ENCODE data around the gene SYT17.

The SYT17 gene, protein sequence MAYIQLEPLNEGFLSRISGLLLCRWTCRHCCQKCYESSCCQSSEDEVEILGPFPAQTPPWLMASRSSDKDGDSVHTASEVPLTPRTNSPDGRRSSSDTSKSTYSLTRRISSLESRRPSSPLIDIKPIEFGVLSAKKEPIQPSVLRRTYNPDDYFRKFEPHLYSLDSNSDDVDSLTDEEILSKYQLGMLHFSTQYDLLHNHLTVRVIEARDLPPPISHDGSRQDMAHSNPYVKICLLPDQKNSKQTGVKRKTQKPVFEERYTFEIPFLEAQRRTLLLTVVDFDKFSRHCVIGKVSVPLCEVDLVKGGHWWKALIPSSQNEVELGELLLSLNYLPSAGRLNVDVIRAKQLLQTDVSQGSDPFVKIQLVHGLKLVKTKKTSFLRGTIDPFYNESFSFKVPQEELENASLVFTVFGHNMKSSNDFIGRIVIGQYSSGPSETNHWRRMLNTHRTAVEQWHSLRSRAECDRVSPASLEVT
- total RNA-seq = 0 reads per million in 3 donors

DNA sequence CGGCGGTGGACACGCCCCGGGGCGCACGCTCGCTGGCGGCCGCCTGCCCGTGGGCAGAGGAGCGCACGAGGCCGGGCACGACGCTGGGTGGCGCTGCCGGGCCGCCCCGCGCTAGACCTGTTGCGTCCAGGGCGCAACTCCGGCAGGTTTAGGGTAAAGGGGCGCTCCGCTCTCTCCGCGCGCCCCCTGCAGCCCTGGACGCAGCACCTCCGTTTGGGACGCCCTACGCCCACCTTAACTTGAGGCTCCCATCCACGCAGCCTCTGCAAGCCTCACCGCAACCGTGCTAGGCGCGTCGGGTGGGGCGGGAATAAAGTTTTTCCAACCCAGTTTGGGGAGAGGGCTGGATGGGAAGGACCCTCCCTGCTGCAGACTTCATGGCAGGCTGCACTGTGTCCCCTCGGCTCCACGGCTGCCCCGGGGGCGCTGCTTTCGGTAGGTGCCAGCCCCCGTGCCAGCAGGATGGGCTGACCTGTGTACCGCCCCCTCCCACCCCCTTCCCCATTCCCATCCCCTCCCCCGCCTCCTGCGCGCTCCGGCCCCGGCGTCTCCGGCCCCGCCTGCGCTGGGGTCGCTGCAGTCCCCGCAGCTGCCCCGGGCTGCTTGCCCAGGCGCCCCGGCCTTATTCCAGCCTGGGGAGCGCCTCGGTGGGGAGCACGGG is at the start of gene SYT17:
SYT17 (plus strand) TSS at position 531 of the 661 bp plus-strand sequence. CDS start 407 bp downstream, outside the sequence.
- Histone ChIP-seq H3K27me3 (replicated peaks; ENCODE audit: control insufficient read depth, insufficient read depth, low read length, poor library complexity, severe bottlenecking) (no peaks in the 10 kb centered on the region), H3K9me3 (ENCODE audit: control insufficient read depth, low read length) (no peaks in the 10 kb centered on the region), H3K4me3 (ENCODE audit: insufficient read depth, low read depth, low read length, poor library complexity, severe bottlenecking) (no peak within 1 kb of the TSS), H3K27ac (ENCODE audit: insufficient read depth, low read length, poor library complexity, severe bottlenecking) (no peak within 1 kb of the TSS), H3K36me3 (ENCODE audit: control insufficient read depth, insufficient read depth, low read length) (no peaks in the 10 kb centered on the region), H3K4me1 (ENCODE audit: control insufficient read depth, insufficient read depth, low read length, poor library complexity, severe bottlenecking) (no peaks in the 10 kb centered on the region)
- DNase-seq = no peak

DNA sequence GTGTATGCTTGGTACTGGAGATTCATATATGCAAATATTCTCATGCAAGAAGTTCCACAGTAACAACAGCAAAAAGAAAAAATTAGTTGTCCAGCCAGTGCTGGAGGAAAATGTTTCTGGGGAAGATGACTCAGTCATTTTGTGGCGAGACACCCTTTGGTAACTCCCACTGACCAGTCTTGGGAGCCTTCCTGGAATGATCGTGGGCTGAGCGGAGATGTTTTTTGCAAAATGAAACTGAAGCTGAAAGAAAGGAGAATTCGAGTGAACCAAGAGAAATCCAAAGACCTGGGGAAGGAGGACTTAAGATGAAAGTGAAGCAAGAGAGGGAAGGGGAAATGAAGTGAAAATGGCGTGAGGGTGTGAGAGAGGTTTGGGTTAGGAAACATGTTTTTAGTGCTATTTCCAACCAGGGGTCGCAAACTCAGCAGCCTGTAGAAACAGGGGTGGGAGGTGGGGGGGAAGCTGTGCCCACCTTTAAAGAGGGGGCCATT is 49.1 kb upstream of the SYT17 start:
- H3K4me1 ChIP-seq (ENCODE audit: control insufficient read depth, insufficient read depth, low read length, poor library complexity, severe bottlenecking) = no peaks in the 10 kb centered on the region
- no peak overlapping the region for H3K4me3 ChIP-seq (ENCODE audit: insufficient read depth, low read depth, low read length, poor library complexity, severe bottlenecking)
- H3K27me3 ChIP-seq (replicated peaks; ENCODE audit: control insufficient read depth, insufficient read depth, low read length, poor library complexity, severe bottlenecking) = peaks cover 5% of the 10 kb centered on the region
- no peaks in the 10 kb centered on the region for H3K36me3 ChIP-seq (ENCODE audit: control insufficient read depth, insufficient read depth, low read length)
- H3K9me3 ChIP-seq (ENCODE audit: control insufficient read depth, low read length) = no peaks in the 10 kb centered on the region
- DNase-seq = no peak
- H3K27ac ChIP-seq (ENCODE audit: insufficient read depth, low read length, poor library complexity, severe bottlenecking) = no peak overlapping the region

DNA sequence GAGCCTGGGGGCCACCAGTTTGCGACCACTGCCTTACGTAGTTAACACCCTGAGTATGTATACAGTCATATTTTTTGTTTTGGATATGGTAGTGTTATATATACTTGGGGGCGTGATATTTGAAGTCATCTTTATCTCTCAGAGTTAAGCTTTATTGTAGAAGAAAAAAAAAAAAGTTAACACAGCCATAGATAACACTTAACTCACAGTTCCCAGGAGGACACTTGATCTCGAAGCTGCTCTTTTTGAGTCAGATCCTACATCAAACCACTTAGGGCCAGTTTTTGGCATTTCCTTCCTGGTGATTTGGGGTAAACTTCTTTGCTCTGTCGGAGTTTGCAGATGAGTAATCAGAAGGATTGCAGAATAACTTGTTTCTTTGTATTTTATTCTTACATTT is 48.5 kb upstream of the SYT17 start:
- H3K4me3 ChIP-seq (ENCODE audit: insufficient read depth, low read depth, low read length, poor library complexity, severe bottlenecking) = no peak overlapping the region
- no peak for DNase-seq
- H3K36me3 ChIP-seq (ENCODE audit: control insufficient read depth, insufficient read depth, low read length) = no peaks in the 10 kb centered on the region
- no peaks in the 10 kb centered on the region for H3K9me3 ChIP-seq (ENCODE audit: control insufficient read depth, low read length)
- peaks cover under 1% of the 10 kb centered on the region for H3K27me3 ChIP-seq (replicated peaks; ENCODE audit: control insufficient read depth, insufficient read depth, low read length, poor library complexity, severe bottlenecking)
- no peaks in the 10 kb centered on the region for H3K4me1 ChIP-seq (ENCODE audit: control insufficient read depth, insufficient read depth, low read length, poor library complexity, severe bottlenecking)
- H3K27ac ChIP-seq (ENCODE audit: insufficient read depth, low read length, poor library complexity, severe bottlenecking) = no peak overlapping the region

DNA sequence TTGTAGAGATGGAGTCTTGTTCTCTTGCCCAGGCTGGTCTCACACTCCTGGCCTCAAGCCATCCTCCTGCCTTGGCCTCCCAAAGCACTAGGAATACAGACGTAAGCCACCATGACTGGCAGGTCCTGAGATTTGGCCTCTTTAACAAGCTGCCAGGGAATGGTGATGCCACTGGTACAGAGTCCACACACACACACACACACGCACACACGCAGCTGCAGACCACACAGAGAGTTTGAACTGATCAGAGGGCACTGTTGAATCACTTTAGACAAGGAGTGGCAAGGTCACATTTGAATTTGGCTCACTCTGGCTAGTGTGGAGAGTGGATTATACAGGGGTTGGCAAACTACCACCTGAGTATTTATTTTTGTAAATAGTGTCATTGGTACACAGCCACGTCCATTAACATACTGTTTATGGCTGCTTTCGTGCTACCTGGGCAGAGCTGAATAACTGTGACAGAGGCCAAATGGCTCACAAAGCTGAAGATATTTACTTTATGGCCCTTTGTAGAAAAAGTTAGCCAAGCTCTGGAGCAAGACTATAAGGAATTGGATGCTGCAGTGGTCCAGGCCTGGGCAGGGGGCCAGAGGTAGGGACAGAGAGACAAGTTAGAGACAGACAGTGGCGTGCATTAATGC is 44.4 kb upstream of the SYT17 start:
- Histone ChIP-seq H3K4me3 (ENCODE audit: insufficient read depth, low read depth, low read length, poor library complexity, severe bottlenecking) (no peak overlapping the region), H3K36me3 (ENCODE audit: control insufficient read depth, insufficient read depth, low read length) (no peaks in the 10 kb centered on the region), H3K27ac (ENCODE audit: insufficient read depth, low read length, poor library complexity, severe bottlenecking) (no peak overlapping the region), H3K9me3 (ENCODE audit: control insufficient read depth, low read length) (no peaks in the 10 kb centered on the region), H3K4me1 (ENCODE audit: control insufficient read depth, insufficient read depth, low read length, poor library complexity, severe bottlenecking) (no peaks in the 10 kb centered on the region), H3K27me3 (replicated peaks; ENCODE audit: control insufficient read depth, insufficient read depth, low read length, poor library complexity, severe bottlenecking) (no peaks in the 10 kb centered on the region)
- no peak for DNase-seq

DNA sequence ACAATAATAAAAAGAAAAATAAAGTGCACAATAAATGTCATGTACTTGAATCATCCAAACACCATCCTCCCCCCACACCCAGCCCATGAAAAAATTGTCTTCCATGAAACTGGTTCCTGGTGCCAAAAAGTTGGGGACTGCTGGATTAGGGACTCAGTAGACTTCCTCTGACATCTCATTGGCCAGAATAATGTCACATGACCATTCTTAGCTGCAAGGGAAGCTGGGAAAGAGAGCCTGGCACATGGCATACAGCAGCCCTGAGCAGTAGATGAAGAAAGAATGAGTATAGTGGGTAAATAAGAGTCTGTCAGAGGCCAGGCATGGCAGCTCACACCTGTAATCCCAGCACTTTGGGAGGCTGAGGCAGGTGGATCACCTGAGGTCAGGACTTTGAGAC is 41.7 kb upstream of the SYT17 start:
- Histone ChIP-seq H3K9me3 (ENCODE audit: control insufficient read depth, low read length) (no peaks in the 10 kb centered on the region), H3K4me3 (ENCODE audit: insufficient read depth, low read depth, low read length, poor library complexity, severe bottlenecking) (no peak overlapping the region), H3K4me1 (ENCODE audit: control insufficient read depth, insufficient read depth, low read length, poor library complexity, severe bottlenecking) (no peaks in the 10 kb centered on the region), H3K27ac (ENCODE audit: insufficient read depth, low read length, poor library complexity, severe bottlenecking) (no peak overlapping the region), H3K27me3 (replicated peaks; ENCODE audit: control insufficient read depth, insufficient read depth, low read length, poor library complexity, severe bottlenecking) (no peaks in the 10 kb centered on the region), H3K36me3 (ENCODE audit: control insufficient read depth, insufficient read depth, low read length) (no peaks in the 10 kb centered on the region)
- DNase-seq = no peak

DNA sequence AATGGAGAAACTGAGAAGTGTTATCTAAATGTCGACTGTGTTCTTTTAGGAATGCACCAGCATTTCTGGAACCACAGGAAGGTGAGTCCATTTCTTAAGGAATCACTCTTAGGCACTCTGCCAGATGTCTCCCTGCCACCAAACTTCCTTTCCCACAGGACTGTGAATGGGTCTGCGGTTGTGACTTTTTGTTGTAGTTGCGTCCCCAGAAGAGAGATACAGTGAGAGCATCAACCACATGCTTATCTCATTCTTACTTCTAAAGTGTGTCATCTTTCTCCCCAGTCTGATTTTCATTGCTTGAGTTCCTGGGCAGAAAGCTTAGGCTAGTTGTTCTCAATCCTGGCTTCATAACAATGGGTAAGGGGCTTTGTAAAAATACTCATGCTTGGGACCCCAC is 40.8 kb upstream of the SYT17 start:
- DNase-seq = no peak
- H3K36me3 ChIP-seq (ENCODE audit: control insufficient read depth, insufficient read depth, low read length) = no peaks in the 10 kb centered on the region

DNA sequence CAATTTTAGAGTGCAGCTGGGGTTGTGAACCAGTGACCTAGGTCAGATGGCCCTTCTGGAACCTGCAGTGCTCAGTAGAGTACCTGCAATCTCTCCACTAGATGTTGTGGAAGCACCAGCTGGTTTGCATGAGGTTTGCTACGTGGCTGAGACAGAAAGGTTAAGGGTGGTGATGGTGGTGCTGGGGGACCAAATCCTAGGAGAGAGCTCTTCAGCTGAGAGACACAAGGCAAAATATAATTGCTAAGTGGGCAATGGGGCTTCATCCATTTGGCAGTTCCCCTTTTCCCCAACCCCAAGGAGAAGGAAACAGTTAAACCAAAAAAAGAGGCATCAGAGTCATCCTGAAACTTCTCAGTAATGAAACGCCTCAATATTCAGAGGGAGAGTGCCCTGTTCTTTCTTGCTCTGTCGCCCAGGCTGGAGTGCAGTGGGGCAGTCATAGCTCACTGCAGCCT is 40.3 kb upstream of the SYT17 start:
- Histone ChIP-seq H3K27ac (ENCODE audit: insufficient read depth, low read length, poor library complexity, severe bottlenecking) (no peak overlapping the region), H3K9me3 (ENCODE audit: control insufficient read depth, low read length) (no peaks in the 10 kb centered on the region), H3K4me3 (ENCODE audit: insufficient read depth, low read depth, low read length, poor library complexity, severe bottlenecking) (no peak overlapping the region), H3K27me3 (replicated peaks; ENCODE audit: control insufficient read depth, insufficient read depth, low read length, poor library complexity, severe bottlenecking) (no peaks in the 10 kb centered on the region), H3K4me1 (ENCODE audit: control insufficient read depth, insufficient read depth, low read length, poor library complexity, severe bottlenecking) (no peaks in the 10 kb centered on the region), H3K36me3 (ENCODE audit: control insufficient read depth, insufficient read depth, low read length) (no peaks in the 10 kb centered on the region)
- DNase-seq = no peak

More for the DNA sequence above, 40.8 kb upstream of the SYT17 start:
- H3K27me3 ChIP-seq (replicated peaks; ENCODE audit: control insufficient read depth, insufficient read depth, low read length, poor library complexity, severe bottlenecking) = no peaks in the 10 kb centered on the region
- H3K4me3 ChIP-seq (ENCODE audit: insufficient read depth, low read depth, low read length, poor library complexity, severe bottlenecking) = no peak overlapping the region
- H3K9me3 ChIP-seq (ENCODE audit: control insufficient read depth, low read length) = no peaks in the 10 kb centered on the region
- H3K27ac ChIP-seq (ENCODE audit: insufficient read depth, low read length, poor library complexity, severe bottlenecking) = no peak overlapping the region
- no peaks in the 10 kb centered on the region for H3K4me1 ChIP-seq (ENCODE audit: control insufficient read depth, insufficient read depth, low read length, poor library complexity, severe bottlenecking)

DNA sequence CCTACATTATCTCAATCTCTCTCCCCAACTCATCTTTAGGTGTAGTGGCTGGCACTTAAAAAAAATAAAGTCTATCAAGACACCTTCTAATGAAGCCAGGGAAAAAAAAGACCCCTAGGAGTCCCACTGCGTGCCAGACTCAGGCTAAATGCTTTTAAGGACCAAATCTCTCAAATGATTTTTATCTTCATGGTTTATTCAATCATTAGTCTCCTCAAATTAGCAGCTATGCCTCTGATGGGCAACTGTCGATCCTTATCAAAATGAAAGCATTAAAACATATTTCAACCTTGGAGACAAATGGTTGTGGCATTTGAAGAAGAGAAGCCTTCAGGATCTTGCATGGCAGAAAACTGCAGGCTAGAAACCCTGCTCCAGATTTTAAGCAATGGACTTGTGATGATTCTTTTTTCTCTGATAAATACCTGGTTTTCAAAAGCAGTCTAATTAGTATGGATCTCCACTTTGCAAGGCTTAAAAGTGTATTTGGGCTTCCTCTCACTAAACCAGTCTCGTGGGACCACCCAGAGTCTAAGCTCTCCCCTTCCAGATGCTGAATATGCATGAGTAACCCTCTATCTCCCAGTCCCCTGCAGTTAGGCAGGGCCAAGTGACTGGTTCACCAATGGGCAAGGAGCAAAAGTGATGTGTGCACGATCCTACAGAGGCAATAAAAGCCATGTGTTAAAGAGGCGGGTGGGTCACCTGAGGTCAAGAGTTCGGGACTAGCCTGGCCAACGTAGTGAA is 39.4 kb upstream of the SYT17 start:
- no peaks in the 10 kb centered on the region for H3K4me1 ChIP-seq (ENCODE audit: control insufficient read depth, insufficient read depth, low read length, poor library complexity, severe bottlenecking)

DNA sequence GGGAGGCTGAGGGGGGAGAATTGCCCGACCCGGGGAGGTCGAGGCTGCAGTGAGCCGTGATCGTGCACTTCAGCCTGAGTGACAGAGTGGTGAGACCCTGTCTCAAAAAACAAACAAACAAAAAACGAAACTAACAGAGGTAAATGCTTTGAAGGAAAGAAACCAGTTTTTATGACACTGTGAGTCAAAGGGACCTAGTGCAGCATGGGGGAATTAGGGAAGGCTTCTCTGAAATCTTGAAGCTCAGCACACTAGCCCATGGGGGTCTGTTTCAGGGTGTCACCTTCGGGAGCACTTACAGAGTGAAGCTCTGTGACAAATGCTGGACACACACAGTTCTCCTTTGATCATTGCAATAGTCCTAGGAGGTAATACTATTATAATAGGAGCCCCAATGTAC is 37.7 kb upstream of the SYT17 start:
- H3K4me3 ChIP-seq (ENCODE audit: insufficient read depth, low read depth, low read length, poor library complexity, severe bottlenecking) = no peak overlapping the region
- H3K27ac ChIP-seq (ENCODE audit: insufficient read depth, low read length, poor library complexity, severe bottlenecking) = no peak overlapping the region
- no peaks in the 10 kb centered on the region for H3K27me3 ChIP-seq (replicated peaks; ENCODE audit: control insufficient read depth, insufficient read depth, low read length, poor library complexity, severe bottlenecking)
- DNase-seq = no peak
- no peaks in the 10 kb centered on the region for H3K9me3 ChIP-seq (ENCODE audit: control insufficient read depth, low read length)
- H3K4me1 ChIP-seq (ENCODE audit: control insufficient read depth, insufficient read depth, low read length, poor library complexity, severe bottlenecking) = no peaks in the 10 kb centered on the region
- H3K36me3 ChIP-seq (ENCODE audit: control insufficient read depth, insufficient read depth, low read length) = no peaks in the 10 kb centered on the region

More for the DNA sequence above, 39.4 kb upstream of the SYT17 start:
- Histone ChIP-seq H3K4me3 (ENCODE audit: insufficient read depth, low read depth, low read length, poor library complexity, severe bottlenecking) (no peak overlapping the region), H3K27me3 (replicated peaks; ENCODE audit: control insufficient read depth, insufficient read depth, low read length, poor library complexity, severe bottlenecking) (no peaks in the 10 kb centered on the region), H3K36me3 (ENCODE audit: control insufficient read depth, insufficient read depth, low read length) (no peaks in the 10 kb centered on the region), H3K27ac (ENCODE audit: insufficient read depth, low read length, poor library complexity, severe bottlenecking) (no peak overlapping the region), H3K9me3 (ENCODE audit: control insufficient read depth, low read length) (no peaks in the 10 kb centered on the region)
- no peak for DNase-seq

Data from effector memory CD4-positive, alpha-beta T cell (primary cell).